NCI-H187 (cell line): Measurements from ENCODE around the gene SLIT1.

Experiments
- DNase-seq, 2 experiments: peaks; one replicate each; lab custom pipeline; 2025; lab: John Stamatoyannopoulos, UW

The SLIT1 gene

DNA sequence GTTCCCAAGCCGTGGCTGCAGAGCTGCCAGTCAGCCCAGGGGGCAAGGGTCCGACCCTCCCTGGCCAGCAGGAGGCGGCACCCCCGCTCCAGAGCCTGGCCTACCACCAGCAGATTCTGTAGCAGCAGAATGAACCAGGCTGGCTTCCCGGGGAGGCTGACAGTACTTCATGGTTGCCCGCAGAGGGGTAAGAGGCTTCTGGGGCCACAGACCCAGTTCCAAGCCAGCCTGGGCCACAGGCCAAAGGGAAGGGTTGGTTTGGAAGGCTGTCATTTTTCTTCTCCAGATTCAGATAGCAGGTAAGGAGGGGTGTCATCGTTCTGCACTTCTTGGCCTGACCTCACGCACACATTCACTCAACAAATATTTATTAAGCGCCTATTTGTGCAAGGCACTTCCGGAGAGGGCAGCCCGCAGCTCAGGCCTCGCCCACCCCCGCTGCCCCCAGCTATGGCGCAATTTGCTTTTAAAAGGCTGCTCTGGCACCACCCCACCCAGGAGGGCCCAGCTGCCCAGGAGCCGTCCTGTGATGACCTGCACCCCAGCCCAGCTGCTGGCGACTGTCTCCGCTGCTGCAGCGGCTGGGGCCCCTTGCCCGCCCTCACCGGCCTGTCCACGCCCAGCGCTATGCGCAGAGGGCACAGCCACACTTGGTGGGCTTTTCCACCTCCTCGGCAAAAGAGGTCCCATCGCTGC is 185.1 kb downstream of the SLIT1 start:
- no peak for DNase-seq

DNA sequence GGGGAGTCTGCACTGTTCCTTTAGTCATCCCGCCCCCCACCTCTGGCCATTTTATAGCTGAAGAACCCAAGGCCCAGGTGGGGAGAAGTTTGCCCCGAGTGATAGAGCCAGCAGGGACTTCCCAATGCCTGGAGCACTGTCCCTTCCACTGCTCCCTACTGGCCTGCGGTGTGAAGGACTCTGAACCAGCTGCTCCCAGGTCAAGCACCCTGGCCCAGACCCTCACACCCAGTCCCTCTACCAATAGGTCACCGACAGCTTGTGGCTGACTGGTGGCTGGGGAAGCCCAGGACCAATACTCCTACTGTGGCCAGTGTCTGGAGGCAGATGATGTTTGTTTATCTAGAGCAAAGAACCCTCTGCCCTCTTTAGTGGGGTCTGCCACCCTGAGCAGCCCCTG is 185.8 kb downstream of the SLIT1 start:
- DNase-seq: no peak

DNA sequence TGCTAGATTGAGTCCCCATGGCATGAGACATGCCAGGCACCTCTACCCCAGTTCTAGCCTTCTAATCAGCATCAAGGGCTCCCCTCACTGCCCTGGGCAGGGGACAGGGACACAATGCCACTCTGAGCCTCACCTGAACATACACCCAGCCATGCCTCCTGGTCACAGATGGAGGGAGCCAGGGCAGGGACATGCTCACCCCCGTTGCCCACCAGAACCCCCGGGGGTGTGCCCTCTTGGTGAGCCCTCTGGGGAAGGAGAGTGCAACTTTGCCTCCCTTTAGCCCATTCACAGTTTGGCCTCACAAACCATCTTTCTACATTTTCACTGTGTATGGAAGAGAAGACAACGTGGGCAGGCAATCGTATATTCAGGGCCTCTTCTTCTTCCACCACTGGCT is 186.4 kb downstream of the SLIT1 start:
- DNase-seq: no peak

DNA sequence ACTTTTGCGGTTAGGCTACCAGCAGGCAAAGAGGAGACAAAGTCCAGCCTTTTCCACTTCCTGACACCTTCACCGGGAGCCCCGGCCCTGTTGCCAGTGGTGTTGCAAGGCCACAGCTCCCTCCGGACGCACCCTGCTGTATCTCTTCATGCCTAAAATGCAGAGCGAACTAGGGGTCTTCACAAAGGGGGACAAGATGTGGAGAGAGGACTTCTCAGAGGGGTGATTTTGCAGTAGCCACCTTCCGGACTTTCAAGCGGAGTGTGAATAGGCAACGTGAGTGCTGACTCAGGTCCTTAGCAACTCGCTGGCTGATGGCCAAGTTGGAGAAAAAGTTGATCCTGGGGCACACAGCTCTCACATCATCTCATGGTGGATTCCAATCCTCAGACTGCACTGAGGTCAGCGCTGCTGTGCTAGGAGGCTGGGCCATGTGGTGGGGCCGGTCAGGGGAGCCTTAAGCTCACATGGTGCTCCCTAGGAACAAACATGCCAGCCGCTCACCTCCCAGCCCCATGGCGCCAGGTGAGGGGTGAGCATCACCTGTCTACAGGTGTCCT is 187.3 kb downstream of the SLIT1 start:
- DNase-seq: no peak

DNA sequence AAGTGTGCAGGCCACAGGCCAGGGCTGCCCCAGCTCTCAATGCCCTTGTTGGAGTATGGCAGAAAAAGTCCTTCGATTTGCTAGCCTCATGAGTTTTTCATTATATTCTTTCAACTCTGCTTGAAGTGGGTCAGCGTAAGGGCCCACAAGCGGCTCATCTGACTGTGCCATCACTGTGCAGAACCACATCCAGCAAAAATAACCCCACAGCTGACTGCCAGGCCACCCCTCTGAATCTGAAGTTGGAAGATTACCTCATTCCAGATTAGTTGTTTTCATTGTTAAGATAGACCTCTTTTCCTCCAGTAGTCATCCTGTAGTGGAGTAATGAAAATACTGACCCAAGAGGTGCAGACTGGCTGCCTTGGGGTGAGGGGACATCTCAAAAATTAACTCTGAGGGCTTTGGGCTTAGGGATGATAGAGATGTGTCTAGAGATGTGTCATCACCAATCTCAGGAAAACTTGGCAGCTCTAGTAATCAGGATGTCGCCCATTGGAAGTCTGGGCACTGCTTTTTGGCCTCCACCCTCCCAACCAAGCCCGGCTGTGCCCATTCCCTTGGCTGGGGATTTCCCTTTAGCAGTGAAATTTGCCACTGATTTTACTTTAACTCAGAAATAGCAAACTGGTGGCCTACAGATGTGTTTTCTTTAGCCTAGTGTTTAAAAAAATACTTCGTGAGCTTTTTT is 189.3 kb downstream of the SLIT1 start:
- DNase-seq: no peak

DNA sequence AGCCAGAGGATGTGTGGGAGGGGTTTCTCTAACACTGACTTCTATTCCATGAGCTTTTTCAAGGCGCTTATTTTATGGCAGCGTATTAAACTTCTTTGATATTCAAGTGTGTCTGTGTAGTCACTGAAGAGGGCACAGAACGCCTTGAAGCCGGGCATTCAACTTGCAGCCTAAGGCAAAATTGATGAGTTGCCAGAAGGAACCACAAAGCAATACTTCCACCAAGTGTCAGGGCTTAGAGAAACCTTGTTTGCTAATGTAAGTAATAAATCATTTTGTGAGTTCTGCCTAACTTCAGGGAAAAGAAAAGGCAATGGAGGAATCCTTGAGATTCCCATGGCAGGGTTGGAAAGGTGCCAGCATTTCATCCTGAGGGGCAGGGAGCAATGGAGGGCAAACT is 189.9 kb downstream of the SLIT1 start:
- DNase-seq: no peak

DNA sequence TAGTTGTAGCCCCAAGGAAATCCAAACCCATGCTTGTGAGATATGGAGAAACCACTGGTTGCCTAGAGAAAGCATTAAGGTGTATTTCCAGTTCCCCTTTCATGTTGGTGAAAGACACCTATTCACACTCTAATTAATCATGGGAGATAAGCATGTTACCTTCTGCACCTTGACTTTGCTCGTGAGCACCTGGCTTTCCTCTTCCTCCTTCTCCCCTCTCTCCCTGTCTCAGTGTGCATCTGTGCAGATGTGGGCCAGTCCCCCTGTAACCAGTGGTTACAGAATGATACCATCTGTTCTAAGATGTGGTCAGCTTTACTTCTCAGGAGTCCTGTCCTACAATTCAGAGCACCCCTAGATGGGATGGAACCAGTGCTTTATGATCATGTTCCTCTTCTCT is 193.0 kb downstream of the SLIT1 start:
- DNase-seq: no peak

DNA sequence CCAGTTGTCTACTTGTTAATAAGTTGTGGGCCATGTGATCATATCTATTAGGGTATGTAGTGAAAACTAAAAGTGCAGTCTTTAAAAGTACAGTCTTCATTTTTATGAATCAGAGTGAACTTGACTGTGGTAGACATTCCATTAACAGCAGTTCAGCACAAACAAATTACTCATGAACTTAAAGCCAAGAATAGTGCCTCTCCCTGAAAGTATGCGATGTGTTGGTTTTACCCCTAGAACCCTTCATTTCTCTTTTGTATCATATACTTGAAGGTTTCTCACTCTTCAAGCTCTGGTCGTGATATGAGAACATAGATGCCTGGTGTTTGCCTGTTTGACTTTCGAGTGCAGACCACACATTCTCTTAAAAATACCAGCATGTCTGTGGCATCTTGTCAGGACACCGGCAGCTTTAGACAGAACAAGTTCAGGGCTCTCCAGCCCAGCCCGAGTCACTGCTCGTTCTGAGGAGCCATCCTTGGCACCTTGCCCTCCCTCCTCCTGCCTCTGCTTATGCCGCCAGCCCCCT is 194.4 kb downstream of the SLIT1 start:
- no peak for DNase-seq

DNA sequence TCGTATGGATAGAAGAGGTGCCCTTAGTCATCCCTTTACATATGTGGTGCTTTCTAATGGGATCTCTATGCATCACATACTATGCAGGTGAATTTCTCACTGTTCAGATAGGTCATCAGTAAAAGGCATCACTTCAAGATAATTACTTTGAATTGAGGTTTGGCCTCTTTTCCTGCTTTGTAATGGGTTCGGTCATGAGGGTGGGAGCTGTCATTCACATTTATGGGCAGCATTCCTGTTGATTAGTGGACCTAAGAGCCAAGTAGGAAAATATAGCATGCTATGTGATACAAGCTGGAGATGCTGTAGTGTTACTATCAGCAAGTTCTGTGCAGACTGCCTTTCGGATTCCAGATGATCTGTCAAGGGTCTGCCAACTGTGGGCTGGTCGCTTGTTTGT is 197.3 kb downstream of the SLIT1 start:
- no peak for DNase-seq

DNA sequence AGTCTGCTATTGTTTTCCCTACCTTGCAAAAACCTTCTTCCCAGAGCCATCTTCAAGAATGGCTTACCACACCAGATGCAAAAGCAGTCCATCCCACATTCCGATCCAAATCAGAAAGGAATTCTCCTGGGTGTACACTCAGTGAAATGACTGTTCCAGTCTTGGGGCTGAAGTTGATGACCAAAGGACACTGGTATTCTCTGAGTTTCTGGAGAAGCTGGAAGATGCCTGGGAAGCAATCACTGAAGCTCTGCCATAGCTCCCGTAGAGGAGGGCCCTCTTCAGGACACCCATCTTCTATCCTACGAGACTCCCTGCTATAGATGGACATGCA is 197.9 kb downstream of the SLIT1 start:
- DNase-seq: no peak

DNA sequence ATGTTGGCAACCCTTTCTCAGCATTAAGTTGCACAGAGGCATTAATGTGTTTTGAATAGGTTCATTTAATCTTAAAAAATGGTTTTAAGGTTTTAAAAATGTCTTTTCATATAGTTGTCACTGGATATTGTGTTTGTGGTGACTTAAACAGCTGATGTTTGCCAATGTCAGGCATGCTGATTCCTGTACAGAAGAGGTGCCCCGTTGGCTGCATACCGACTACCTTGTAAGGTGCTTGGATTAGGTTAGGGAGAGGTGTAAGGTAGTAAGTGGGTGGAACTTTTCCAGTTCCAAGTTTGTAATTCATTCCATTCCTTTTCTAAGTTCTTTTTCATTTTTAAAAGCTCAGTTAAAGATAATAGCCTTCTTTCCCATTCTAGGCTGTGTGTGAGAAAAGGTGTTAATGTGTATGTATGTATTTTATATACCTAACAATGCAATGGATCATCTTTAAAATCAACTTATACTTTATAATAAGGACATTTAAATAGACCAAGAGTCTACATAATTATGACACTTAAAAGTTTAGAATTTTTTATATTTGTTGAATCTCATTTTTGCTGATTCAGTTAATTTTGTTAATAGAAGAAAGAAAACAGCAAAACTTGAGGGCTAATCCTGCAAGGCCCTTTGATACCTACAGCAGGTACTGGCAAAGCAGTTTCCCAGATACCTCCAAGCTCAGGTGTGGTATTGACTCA is 198.5 kb downstream of the SLIT1 start:
- no peak for DNase-seq

DNA sequence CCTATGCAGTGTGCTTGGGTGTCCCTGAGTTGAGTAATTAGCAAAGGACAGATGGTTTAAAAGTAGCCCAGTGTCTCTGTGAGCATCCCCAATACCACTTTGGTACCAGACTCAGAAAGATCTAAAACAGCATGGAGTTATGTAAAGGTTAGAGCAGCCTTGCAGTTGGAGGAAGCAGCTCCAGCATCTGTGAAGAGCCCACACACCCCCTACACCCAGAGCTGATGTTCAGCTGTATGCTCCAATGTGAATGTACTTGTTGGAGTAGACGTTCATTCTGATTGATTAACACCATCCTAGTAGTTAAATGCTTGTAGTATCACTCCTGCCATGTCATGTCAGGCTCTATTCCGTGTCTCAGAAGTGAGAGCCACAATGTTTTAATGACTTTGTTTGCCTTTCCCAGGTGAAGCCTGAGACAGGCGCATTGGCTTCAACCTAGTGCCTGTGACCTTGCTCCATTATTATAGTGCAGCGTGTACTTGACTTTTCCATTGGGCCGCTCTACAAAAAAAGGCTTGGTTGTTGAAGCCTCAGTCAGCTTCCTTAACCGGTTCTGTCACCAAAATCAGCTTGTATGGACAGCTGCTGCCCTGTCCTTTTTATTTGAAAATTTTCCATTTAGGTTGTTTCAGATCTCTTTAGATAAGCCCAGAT is 199.4 kb downstream of the SLIT1 start:
- DNase-seq: no peak

DNA sequence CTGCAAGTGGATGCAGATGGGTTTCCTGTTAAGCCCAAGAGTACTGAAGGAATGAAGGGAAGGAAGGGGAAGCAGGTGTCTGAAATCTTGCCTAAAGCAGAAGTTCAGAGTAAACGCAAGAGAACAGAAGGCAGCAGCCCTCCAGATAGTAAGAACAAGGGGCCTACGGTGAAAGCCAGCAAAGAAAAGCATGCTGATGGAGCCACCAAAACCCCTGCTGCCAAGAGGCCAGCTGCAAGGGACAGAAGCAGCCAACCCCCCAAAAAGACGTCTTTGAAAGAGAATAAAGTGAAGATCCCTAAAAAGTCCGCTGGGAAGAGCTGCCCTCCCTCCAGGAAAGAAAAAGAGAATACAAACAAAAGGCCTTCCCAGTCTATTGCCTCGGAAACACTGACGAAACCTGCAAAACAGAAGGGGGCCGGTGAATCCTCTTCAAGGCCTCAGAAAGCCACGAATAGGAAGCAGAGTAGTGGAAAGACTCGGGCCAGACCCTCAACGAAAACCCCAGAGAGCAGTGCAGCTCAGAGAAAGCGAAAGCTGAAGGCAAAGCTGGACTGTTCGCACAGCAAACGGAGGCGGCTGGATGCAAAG is 201.1 kb downstream of the SLIT1 start:
- no peak for DNase-seq

DNA sequence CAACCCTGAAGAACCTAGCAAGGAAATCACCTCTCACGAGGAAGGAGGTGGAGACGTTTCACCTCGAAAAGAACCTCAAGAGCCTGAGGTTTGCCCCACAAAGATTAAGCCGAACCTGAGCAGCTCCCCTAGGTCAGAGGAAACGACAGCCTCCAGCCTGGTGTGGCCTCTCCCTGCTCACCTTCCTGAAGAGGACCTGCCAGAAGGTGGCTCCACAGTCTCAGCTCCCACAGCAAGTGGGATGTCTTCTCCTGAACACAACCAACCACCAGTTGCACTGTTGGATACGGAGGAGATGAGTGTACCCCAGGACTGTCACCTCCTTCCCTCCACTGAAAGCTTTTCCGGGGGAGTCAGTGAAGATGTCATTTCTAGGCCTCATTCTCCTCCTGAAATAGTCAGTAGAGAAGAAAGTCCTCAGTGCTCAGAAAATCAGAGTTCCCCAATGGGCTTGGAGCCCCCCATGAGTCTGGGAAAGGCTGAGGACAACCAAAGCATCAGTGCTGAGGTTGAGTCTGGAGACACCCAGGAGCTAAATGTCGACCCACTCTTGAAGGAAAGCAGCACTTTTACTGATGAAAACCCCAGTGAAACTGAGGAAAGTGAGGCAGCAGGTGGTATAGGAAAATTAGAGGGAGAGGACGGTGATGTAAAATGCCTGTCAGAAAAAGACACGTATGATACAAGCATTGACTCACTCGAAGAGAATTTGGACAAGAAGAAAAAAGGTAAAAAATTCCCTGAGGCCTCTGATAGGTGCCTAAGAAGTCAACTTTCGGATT is 203.4 kb downstream of the SLIT1 start:
- DNase-seq: no peak

DNA sequence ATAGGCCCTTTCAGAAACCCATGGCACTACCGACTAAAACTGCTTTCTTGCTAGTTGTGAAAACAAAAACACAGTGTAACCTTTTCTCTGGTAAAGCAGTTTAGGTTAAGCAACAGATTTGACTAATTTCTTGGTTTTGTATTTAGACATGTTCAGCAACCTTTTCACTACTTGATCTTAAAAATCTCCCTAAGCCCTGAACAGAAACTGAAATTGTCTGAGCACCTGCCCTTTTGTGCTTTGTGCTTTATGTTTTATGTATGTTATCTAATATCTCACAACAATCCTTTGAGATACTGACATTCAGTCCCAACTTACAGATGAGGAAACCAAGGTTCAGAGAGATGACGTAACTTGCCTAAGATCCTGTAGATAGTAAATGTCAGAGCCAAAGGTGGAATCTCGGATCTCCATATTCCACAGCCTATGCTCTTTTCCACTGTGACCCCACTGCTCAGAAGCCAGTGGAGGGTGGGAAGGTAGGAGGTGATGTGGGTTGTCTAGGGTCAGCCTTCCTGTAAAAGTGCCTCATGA is 207.1 kb downstream of the SLIT1 start:
- DNase-seq: no peak

DNA sequence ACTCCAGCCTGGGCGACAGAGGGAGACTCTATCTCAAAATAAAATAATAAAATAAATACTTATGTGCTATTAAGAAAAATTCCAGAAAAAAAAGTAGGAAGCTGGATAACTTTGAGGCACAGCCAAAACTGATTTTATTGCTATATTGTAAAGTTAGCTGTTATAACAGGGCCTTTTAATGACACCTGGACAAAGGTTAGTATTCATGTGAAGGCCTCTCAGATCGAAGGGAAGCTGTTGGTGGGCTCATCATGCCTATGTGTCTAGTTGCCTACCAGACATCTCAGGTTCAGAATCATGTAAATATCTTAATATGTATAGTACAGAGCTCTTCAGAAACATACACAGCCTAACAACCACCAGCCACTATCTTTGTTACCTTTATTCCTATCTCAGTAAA is 210.6 kb downstream of the SLIT1 start:
- no peak for DNase-seq

DNA sequence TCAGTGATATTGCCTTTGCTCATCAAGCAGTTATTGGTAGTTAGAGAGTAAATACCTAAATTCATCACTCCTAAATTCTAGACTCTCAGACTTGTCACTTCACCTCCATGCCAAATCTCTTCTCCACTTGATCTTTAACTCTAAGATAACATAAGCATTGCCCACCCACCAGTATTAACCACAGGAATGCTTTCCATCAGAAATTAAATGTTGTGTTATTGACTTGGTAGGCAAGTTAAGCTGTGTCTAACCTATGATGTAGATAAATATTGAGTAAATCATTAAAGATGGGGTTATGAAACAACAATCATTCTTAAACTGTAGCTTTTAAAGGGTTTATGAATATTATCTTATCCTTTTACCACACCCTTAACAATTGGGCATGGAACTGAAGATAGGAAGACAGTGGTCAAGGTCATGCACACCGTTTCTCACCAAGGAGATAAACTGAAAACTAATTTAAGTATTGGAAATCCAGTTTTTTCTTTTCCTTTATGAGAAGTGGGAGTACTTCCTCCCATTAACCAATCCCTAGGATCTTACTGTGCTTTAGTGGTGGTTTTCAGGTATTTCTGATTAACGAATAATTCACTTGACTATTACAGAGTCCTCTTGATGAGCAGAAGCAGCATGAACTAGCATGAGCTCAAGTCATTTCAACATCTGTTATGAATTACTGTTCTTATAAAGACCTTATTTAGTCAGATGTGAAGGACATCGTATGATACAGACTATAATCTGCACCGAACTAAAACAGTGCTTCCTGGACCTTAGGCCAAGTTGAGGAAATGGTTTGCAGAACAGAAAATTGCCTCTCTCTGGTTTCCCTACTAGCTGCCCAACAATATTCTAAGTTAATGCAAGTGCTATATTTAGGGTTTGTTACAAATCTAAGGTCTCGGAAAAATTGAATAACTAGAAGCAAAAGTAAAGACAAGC is 211.7 kb downstream of the SLIT1 start:
- no peak for DNase-seq

DNA sequence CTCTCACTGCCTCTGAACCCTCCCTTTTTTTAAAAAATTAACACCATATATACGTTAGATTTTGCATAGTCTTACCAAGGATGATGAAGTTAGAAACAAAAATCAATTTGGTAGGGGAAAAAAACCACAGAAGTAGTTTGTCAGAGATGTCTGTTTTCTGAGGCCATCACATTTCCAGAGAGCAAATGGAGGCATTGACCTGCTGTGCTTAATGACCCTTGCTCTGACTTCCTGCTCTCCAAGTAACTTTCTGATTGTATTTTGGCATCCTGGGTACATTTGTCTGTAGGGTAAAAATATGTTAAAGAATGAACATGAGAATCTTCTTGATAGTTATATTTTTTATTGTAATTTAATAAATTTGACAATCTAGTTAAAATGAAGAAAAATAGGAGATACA is 213.5 kb downstream of the SLIT1 start:
- no peak for DNase-seq

DNA sequence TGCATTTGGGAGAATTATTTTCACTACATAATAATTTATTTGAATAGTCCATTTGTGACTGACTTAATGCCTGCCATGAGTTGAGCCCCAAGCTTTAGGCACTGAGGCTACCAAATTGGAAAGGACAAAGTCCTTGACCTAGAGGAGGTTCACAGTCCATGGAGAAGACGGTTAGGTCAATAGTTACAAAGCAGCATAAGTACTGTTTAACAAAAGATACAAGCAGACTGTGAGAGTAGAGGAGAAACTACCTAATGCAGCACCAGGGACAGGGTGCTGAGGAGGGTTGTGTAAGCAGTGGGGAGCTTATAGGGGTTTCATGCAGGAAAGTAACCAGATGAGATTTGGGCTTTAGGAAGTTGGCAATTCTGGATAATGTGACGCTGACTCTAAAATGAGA is 214.4 kb downstream of the SLIT1 start:
- no peak for DNase-seq
